Ovary (tissue), 3 donors: ENCODE data around the gene TTC7B.

Experiments used
- EP300 ChIP-seq: sonication (generic); formaldehyde crosslinking; IDR thresholded peaks from one replicate; pipeline ENCODE4 v1.6.1; 2017; ENCODE audit warnings: antibody characterized with exemption
- POLR2A ChIP-seq: fragments of 450-650 bp; IDR thresholded peaks from one replicate; pipeline ENCODE4 v1.6.1; 2017; ENCODE audit warnings: antibody characterized with exemption, mild to moderate bottlenecking, moderate library complexity
- TF ChIP-seq, protein P1 (sequence below), 3 donors: fragments of 450-650 bp in 2 of 3; fragments of 200-600 bp in 1 of 3; IDR thresholded peaks; one replicate each; pipeline versions ENCODE4 v1.5.1 to v1.8.0; 2016 to 2022; ENCODE audit warnings: antibody characterized with exemption in 3 of 3, mild to moderate bottlenecking in 1 of 3
- donor health status: DM: no; HTN: no; CAD: no.

- TF ChIP-seq POLR2A (no peak), EP300 (no peak)
- TF ChIP-seq, protein P1, sequence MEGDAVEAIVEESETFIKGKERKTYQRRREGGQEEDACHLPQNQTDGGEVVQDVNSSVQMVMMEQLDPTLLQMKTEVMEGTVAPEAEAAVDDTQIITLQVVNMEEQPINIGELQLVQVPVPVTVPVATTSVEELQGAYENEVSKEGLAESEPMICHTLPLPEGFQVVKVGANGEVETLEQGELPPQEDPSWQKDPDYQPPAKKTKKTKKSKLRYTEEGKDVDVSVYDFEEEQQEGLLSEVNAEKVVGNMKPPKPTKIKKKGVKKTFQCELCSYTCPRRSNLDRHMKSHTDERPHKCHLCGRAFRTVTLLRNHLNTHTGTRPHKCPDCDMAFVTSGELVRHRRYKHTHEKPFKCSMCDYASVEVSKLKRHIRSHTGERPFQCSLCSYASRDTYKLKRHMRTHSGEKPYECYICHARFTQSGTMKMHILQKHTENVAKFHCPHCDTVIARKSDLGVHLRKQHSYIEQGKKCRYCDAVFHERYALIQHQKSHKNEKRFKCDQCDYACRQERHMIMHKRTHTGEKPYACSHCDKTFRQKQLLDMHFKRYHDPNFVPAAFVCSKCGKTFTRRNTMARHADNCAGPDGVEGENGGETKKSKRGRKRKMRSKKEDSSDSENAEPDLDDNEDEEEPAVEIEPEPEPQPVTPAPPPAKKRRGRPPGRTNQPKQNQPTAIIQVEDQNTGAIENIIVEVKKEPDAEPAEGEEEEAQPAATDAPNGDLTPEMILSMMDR (IDR thresholded peaks at IDR 0.05), result no peak
Observed at GRCh38 chr14:90742729-90743128, 73.5 kb downstream of the TTC7B start.
